ENCODE measurements around the gene ATP6V0D1. TPM values are rescaled to one million over a fixed set of nuclear protein-coding genes. Genes with fewer than 3 reads are reported as not detected.

The ATP6V0D1 gene
- total and polyA plus RNA-seq, 2 donors (not counting 1 experiment from before 2014, with no cell fraction given): 62.1 to 91.0 TPM

DNA sequence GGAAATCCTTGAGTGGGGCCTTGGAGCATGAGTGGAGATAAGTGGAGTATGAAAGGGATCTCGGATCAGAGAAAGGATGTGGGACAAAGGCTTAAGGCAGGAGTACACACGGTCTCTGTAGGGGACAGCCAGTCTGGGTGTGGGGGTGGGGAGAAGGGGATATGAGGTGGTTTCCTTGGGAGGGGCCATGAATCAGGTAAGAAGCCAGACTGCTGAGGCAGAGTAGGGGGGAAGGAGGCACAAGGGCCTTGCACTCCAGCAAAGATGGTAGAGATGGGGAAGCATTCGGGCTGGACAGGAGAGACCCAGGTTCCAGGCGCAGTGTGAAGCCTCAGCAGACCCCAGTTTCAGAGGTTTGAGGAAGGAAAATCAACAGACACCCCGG is 48.5 kb downstream of the ATP6V0D1 start:
- H3K4me3 ChIP-seq (ENCODE audit: control extremely low read depth in 1 of 5, extremely low read depth in 1 of 5, insufficient read depth in 1 of 5, low read depth in 2 of 5, low read length in 4 of 5): no peak overlapping the region
- ChIA-PET POLR2A (no interaction called here), CTCF (interaction anchor here (0.7 to 1.6 kb wide), 2 partner anchors 15 to 33 kb away, joined by 4 to 6 read pairs; no protein-coding TSS in a partner anchor)
- H3K27me3 Mint-ChIP-seq: peaks cover 27% of the 10 kb centered on the region
- 72% methylated on average over 5 of the region's 5 CpGs for WGBS (ENCODE audit: insufficient coverage)
- intact Hi-C loops (cut with micrococcal nuclease): no loop called here
- H3K4me3 Mint-ChIP-seq: peak overlapping the region; percentile 48
- DNase-seq (no peak), ATAC-seq (ENCODE audit: low read depth) (no peak)
- H3K36me3 ChIP-seq (replicated peaks in 1 of 2; ENCODE audit: control extremely low read depth in 1 of 2, control insufficient read depth in 1 of 2, extremely low read depth in 1 of 2, insufficient read depth in 2 of 2, low read length in 1 of 2): peaks cover 0 to 2% of the 10 kb centered on the region in 2 experiments
- TF ChIP-seq EZH2 (IDR thresholded peaks at IDR 0.05; ENCODE audit: borderline replicate concordance, insufficient read depth, low read depth, low read length, poor library complexity, severe bottlenecking): no peak
- TF ChIP-seq, protein P1, sequence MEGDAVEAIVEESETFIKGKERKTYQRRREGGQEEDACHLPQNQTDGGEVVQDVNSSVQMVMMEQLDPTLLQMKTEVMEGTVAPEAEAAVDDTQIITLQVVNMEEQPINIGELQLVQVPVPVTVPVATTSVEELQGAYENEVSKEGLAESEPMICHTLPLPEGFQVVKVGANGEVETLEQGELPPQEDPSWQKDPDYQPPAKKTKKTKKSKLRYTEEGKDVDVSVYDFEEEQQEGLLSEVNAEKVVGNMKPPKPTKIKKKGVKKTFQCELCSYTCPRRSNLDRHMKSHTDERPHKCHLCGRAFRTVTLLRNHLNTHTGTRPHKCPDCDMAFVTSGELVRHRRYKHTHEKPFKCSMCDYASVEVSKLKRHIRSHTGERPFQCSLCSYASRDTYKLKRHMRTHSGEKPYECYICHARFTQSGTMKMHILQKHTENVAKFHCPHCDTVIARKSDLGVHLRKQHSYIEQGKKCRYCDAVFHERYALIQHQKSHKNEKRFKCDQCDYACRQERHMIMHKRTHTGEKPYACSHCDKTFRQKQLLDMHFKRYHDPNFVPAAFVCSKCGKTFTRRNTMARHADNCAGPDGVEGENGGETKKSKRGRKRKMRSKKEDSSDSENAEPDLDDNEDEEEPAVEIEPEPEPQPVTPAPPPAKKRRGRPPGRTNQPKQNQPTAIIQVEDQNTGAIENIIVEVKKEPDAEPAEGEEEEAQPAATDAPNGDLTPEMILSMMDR (IDR thresholded peaks at IDR 0.05): no peak
- H3K4me1 ChIP-seq (ENCODE audit: control insufficient read depth in 2 of 2, insufficient read depth in 2 of 2, low read length in 2 of 2): peaks cover 27 to 36% of the 10 kb centered on the region in 2 donors
- H3K4me2 ChIP-seq (replicated peaks; ENCODE audit: low read depth, low read length, poor library complexity, severe bottlenecking): no peak overlapping the region
- no peak overlapping the region for H3K27ac ChIP-seq (ENCODE audit: low read length in 2 of 2)
- H4K20me1 ChIP-seq (ENCODE audit: control insufficient read depth, insufficient read depth, low read length, poor library complexity, severe bottlenecking): no peaks in the 10 kb centered on the region
- H3K27me3 ChIP-seq (replicated peaks in 1 of 4; ENCODE audit: control extremely low read depth in 1 of 4, control insufficient read depth in 3 of 4, insufficient read depth in 4 of 4, low read length in 3 of 4): peaks cover 0 to 36% (median 15%) of the 10 kb centered on the region in 4 experiments
- peaks cover 38% of the 10 kb centered on the region for H3K4me1 Mint-ChIP-seq
- H3K9me3 Mint-ChIP-seq (ENCODE audit: insufficient read depth): no peaks in the 10 kb centered on the region
- H3K9me3 ChIP-seq (ENCODE audit: control extremely low read depth in 1 of 3, control insufficient read depth in 2 of 3, insufficient read depth in 1 of 3, low read length in 2 of 3): no peaks in the 10 kb centered on the region
- H3K79me2 ChIP-seq (ENCODE audit: control insufficient read depth, insufficient read depth, low read length): no peaks in the 10 kb centered on the region
- no peak overlapping the region for H3K9ac ChIP-seq (ENCODE audit: low read length)
- no peak overlapping the region for H2AFZ ChIP-seq (ENCODE audit: insufficient read depth, low read depth, low read length, poor library complexity, severe bottlenecking)
- H3K27ac Mint-ChIP-seq: no peak overlapping the region

DNA sequence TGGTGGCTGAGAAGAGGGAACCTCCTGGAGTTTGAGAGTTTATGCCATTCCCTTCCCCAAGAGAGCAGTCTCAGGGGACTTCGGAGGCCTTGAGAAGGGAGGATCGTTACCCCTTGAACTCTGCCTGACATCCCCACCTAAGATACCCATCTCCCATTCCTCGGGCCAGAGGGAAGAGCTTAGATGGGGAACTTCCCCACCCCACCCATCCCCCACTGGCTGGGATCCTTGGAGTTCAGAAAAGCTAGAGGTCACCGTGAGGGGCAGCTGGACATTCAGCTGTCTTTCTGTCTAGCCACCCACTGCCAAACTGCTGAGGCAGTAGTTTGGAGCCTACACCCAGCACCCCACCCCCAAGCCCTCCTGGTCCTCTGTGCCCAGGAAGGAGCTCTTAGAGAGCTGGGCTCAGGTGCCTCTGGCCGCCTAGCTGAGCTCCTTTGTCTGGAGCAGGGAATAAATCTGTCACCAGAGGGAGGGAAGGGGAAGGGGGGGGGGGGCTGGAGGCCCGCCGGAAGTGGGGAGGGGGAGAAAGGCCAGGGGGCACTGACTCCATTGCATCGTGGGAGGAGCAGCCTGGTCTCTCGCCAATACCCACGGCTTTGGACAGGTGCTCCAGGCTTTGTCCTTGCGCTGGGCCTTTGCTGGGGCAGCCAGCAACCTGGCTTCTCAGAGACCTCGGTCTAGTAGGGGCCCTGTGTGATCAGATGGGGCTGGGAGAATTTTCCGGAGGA is 49.0 kb downstream of the ATP6V0D1 start:
- WGBS (ENCODE audit: insufficient coverage): 68% methylated on average over 8 of the region's 13 CpGs
- Histone ChIP-seq H3K36me3 (replicated peaks in 1 of 2; ENCODE audit: control extremely low read depth in 1 of 2, control insufficient read depth in 1 of 2, extremely low read depth in 1 of 2, insufficient read depth in 2 of 2, low read length in 1 of 2) (no peaks in the 10 kb centered on the region), H3K9ac (ENCODE audit: low read length) (peak overlapping the region; percentile 43), H3K4me3 (ENCODE audit: control extremely low read depth in 1 of 5, extremely low read depth in 1 of 5, insufficient read depth in 1 of 5, low read depth in 2 of 5, low read length in 4 of 5) (peak overlapping the region in 3 of 5 experiments; percentile 25 to 62 (median 41)), H3K4me2 (replicated peaks; ENCODE audit: low read depth, low read length, poor library complexity, severe bottlenecking) (peak overlapping the region; percentile 92), H2AFZ (ENCODE audit: insufficient read depth, low read depth, low read length, poor library complexity, severe bottlenecking) (peak overlapping the region; percentile 46), H3K27ac (ENCODE audit: low read length in 2 of 2) (no peak overlapping the region), H3K4me1 (ENCODE audit: control insufficient read depth in 2 of 2, insufficient read depth in 2 of 2, low read length in 2 of 2) (peaks cover 27 to 36% of the 10 kb centered on the region in 2 donors), H4K20me1 (ENCODE audit: control insufficient read depth, insufficient read depth, low read length, poor library complexity, severe bottlenecking) (no peaks in the 10 kb centered on the region), H3K27me3 (replicated peaks in 1 of 4; ENCODE audit: control extremely low read depth in 1 of 4, control insufficient read depth in 3 of 4, insufficient read depth in 4 of 4, low read length in 3 of 4) (peaks cover 0 to 36% (median 15%) of the 10 kb centered on the region in 4 experiments), H3K9me3 (ENCODE audit: control extremely low read depth in 1 of 3, control insufficient read depth in 2 of 3, insufficient read depth in 1 of 3, low read length in 2 of 3) (no peaks in the 10 kb centered on the region), H3K79me2 (ENCODE audit: control insufficient read depth, insufficient read depth, low read length) (no peaks in the 10 kb centered on the region)
- ChIA-PET POLR2A (interaction anchor here (0.6 kb wide), 1 partner anchor 188 kb away, joined by 7 read pairs; no protein-coding TSS in a partner anchor), CTCF (interaction anchor here (0.7 to 1.2 kb wide), 2 partner anchors 33 to 89 kb away, joined by 3 to 4 read pairs; no protein-coding TSS in a partner anchor)
- DNase-seq (no peak), ATAC-seq (ENCODE audit: low read depth) (no peak)
- no peaks in the 10 kb centered on the region for H3K9me3 Mint-ChIP-seq (ENCODE audit: insufficient read depth)
- peaks cover 35% of the 10 kb centered on the region for H3K4me1 Mint-ChIP-seq
- intact Hi-C loops (cut with micrococcal nuclease): no loop called here
- peak overlapping the region; percentile 81 for H3K4me3 Mint-ChIP-seq
- peaks cover 31% of the 10 kb centered on the region for H3K27me3 Mint-ChIP-seq
- TF ChIP-seq, protein P1 (IDR thresholded peaks at IDR 0.05): no peak
- no peak for TF ChIP-seq EZH2 (IDR thresholded peaks at IDR 0.05; ENCODE audit: borderline replicate concordance, insufficient read depth, low read depth, low read length, poor library complexity, severe bottlenecking)
- H3K27ac Mint-ChIP-seq: no peak overlapping the region
